ENCODE results near the gene MCCD1.
"Not testable (repeated sequence)": the region's sequence is repeated elsewhere in the genome, so short reads cannot be mapped to it uniquely, and the experiment has no call there.

Gene MCCD1

GRCh38 chr6:31543639-31544038, 14.9 kb downstream of the MCCD1 start:
- no peak for DNase-seq
- ATAC-seq: no peak

- ATAC-seq (no peak), DNase-seq (no peak)
These were observed 15.9 kb downstream of the MCCD1 start for GRCh38 chr6:31544676-31545075.

- ATAC-seq (no peak), DNase-seq (no peak)
These were observed 16.5 kb downstream of the MCCD1 start for GRCh38 chr6:31545291-31545690.

GRCh38 chr6:31546339-31546957, 17.7 kb downstream of the MCCD1 start, which contains the start of gene ATP6V1G2:
ATP6V1G2 (minus strand) TSS chr6:31546608; CDS start chr6:31546559, 49 bp downstream.
- ATAC-seq (peak; percentile 71), DNase-seq (peak; percentile 93)

- peak; percentile 93 for DNase-seq
- peak; percentile 91 for ATAC-seq
These were observed 18.4 kb downstream of the MCCD1 start, which contains the start of gene NFKBIL1 for GRCh38 chr6:31546958-31547726. NFKBIL1 (plus strand) TSS chr6:31547608; CDS start chr6:31547695, 87 bp downstream.

- ATAC-seq (no peak), DNase-seq (no peak)
These were observed 19.2 kb downstream of the MCCD1 start for GRCh38 chr6:31547727-31548543.

- ATAC-seq (no peak), DNase-seq (no peak)
These were observed 19.7 kb downstream of the MCCD1 start for GRCh38 chr6:31548544-31548873.

- peak; percentile 69 for DNase-seq
- ATAC-seq: not testable (repeated sequence)
These were observed 22.6 kb downstream of the MCCD1 start for GRCh38 chr6:31551371-31551770.

GRCh38 chr6:31556307-31556706, 27.5 kb downstream of the MCCD1 start:
- DNase-seq: no peak
- no peak for ATAC-seq

- DNase-seq (no peak), ATAC-seq (no peak)
These were observed 28.9 kb downstream of the MCCD1 start for GRCh38 chr6:31557443-31558317.

GRCh38 chr6:31558318-31558625, 29.5 kb downstream of the MCCD1 start:
- ATAC-seq (no peak), DNase-seq (no peak)

- ATAC-seq (peak; percentile 57), DNase-seq (peak; percentile 75)
These were observed 30.1 kb downstream of the MCCD1 start for GRCh38 chr6:31558631-31559500.

GRCh38 chr6:31559606-31559957, 30.8 kb downstream of the MCCD1 start:
- ATAC-seq: no peak
- no peak for DNase-seq

- DNase-seq (peak; percentile 69), ATAC-seq (peak; percentile 50)
These were observed 31.4 kb downstream of the MCCD1 start for GRCh38 chr6:31559958-31560696.

GRCh38 chr6:31560697-31561058, 31.9 kb downstream of the MCCD1 start:
- ATAC-seq: no peak
- no peak for DNase-seq

- DNase-seq (no peak), ATAC-seq (peak; percentile 5)
These were observed 39.0 kb downstream of the MCCD1 start for GRCh38 chr6:31567531-31568370.

- ATAC-seq (peak; percentile 72), DNase-seq (peak; percentile 71)
These were observed 39.8 kb downstream of the MCCD1 start for GRCh38 chr6:31568537-31568961.

GRCh38 chr6:31569861-31570536, 41.2 kb downstream of the MCCD1 start:
- ATAC-seq (no peak), DNase-seq (no peak)
